ENCODE data around the gene DHX35.

GRCh38 chr20:39036851-39037250, 74.7 kb downstream of the DHX35 start:
- no peak for TF ChIP-seq POLR2A (IDR thresholded peaks at IDR 0.05)
- TF ChIP-seq, protein P1, sequence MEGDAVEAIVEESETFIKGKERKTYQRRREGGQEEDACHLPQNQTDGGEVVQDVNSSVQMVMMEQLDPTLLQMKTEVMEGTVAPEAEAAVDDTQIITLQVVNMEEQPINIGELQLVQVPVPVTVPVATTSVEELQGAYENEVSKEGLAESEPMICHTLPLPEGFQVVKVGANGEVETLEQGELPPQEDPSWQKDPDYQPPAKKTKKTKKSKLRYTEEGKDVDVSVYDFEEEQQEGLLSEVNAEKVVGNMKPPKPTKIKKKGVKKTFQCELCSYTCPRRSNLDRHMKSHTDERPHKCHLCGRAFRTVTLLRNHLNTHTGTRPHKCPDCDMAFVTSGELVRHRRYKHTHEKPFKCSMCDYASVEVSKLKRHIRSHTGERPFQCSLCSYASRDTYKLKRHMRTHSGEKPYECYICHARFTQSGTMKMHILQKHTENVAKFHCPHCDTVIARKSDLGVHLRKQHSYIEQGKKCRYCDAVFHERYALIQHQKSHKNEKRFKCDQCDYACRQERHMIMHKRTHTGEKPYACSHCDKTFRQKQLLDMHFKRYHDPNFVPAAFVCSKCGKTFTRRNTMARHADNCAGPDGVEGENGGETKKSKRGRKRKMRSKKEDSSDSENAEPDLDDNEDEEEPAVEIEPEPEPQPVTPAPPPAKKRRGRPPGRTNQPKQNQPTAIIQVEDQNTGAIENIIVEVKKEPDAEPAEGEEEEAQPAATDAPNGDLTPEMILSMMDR (IDR thresholded peaks at IDR 0.05) = no peak
